RKO (cell line): ENCODE measurements around the gene FFAR3.
"Not testable (repeated sequence)": the region's sequence is repeated elsewhere in the genome, so short reads cannot be mapped to it uniquely, and the experiment has no call there.

ENCODE experiments used
- DNase-seq: peaks from one replicate; pipeline ENCODE4 v3.0.0-alpha.2; 2016; ENCODE audit warnings: low spot score

Gene FFAR3

GRCh38 chr19:35375505-35376307 lies 17.4 kb downstream of the FFAR3 start:
- no peak for DNase-seq

DNA sequence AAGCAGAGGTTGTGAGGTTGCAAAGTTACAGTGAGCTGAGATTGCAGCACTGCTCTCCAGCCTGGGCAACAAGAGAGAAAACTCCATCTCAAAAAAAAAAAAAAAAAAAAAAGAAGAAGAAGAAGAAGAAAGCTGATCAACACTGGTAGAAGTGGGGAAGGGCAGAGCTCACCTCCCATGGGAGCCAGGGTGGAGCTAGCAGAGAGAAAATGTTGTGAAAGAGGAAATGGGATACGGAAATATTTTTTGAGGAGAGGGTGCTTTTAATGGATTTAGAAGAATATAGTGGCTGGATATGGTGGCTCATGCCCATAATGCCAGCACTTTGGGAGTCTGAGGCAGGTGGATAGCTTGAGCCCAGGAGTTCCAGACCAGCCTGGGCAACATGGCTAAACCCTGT lies 19.4 kb downstream of the FFAR3 start:
- DNase-seq: no peak

GRCh38 chr19:35378356-35378755 lies 20.1 kb downstream of the FFAR3 start:
- no peak for DNase-seq

- DNase-seq: not testable (repeated sequence)
These were observed 21.3 kb downstream of the FFAR3 start for GRCh38 chr19:35379545-35379944.

DNA sequence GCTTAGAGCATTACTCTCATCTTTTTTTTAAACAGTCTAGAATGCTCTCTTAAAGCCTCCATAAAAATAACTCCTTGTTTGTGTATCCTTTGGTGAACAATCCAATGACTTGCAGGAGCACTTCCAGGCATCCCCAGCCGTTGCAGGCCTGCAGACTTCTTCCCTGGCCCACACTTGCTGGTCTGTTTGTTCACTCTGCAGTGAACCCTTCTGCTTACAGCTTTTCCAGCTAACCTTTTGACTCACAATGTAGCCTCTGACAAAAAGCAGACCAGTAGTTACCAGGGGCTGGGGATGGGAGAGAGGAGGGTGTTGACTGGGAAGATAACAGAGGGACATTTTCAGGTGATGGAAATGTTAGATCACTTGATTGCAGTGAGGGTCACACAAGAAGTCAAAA lies 21.7 kb downstream of the FFAR3 start:
- no peak for DNase-seq

DNA sequence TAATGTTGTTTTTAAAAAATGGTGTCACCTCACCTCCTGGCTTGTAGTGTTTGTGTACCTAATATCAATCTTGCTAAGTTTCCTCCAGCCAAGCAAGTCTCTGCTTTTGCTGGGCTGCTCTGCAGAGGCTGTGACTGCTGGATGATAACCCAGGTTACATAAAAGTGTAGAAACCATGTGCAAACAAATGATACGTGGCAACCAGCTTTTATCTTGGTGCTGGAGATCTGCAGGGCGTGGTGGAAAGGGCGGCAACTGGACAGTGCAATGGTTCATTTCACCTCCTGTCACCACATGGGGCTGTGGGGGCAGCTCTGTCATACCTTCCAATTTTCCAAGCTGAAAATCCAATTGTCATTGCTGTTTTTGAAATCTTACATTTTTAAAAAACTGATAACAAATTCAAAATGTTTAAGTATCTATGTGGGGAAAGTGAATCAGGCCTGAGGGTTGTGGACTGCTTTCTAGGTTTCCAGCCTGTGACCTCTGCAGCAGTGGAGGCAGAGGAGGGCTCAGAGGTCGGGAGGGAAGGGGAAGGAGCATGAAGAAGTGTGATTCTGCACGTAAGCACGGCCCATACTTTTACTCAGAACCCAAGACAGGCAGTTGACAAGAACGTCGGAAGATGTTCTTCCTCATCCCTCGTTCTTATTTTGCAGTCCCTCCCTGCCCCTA lies 22.3 kb downstream of the FFAR3 start:
- no peak for DNase-seq

DNA sequence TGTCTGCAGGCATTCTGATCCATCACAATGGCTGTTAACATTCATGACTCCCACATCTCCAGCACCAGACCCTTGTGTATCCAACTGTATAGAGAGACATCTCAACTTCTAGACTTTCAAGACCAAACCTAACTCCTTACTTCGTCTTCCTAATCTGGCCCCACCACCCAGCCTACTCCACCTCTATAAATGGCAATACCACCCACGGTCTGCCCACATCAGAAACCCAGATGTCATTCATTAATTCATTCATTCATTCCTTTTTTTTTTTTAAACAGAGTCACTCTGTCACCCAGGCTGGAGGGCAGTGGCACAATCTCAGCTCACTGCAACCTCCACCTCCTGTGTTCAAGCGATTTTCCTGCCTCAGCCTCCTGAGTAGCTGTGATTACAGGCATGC lies 23.1 kb downstream of the FFAR3 start:
- no peak for DNase-seq

DNA sequence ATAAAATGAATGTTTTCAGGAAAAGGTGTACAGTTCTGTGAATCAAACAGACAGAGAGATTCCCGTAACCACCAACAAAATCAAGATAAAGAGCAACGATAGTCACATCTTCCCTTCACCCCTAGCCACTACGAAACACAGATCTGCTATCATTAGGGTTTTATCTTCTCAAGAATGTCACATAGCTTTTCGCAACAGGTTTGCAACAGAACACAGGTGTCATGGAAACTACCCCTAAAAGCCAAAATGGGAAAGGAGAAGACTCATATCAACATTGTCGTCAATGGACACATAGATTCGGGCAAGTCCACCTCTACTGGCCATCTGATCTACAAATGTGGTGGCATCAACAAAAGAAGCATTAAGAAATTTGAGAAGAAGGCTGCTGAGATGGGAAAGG lies 23.7 kb downstream of the FFAR3 start:
- DNase-seq: no peak

DNA sequence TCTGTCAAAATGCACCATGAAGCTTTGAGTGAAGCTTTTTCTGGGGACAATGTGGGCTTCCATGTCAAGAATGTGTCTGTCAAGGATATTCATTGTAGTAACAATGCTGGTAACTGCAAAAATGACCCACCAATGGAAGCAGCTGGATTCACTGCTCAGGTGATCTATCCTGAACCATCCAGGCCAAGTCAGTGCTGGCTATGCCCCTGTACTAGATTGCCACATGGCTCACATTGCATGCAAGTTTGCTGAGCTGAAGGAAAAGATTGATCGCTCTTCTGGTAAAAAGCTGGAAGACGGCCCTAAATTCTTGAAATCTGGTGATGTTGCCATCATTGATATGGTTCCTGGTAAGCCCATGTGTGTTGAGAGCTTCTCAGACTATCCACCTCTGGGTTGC lies 25.3 kb downstream of the FFAR3 start:
- DNase-seq: no peak

DNA sequence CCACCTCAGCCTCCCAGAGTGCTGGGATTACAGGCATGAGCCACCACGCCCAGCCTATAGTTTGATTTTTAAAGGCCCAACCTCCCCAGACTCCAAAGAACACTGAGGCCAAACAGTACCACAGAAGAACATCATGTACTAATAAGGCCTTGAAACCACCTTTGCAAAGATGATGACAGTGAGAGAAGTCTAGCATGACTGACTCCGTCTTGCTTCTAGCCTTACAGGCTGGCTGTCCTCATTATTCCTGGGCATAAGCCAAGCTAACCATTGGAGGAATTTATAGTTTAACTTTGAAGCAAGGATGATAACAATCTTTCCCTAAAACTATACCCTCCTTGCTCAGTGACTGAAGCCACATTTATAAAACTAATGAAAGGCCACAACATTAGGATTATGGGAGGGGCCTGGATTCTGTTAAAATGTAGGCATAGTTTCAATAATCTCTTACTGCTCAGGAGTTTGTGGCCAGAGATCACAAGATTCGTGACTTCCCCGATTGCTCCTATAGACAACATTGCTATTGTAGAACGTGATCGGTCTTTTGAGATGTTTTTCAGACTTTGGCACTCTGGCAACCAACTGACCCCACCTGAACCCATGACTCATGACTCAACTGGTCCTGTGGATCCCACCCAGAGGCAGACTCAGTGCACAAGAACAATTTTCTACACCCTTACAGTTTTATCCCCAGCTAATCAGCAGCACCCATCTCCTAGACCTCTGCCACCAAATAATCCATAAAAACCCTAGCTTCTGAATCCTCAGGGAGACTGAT lies 30.2 kb downstream of the FFAR3 start:
- DNase-seq: no peak

DNA sequence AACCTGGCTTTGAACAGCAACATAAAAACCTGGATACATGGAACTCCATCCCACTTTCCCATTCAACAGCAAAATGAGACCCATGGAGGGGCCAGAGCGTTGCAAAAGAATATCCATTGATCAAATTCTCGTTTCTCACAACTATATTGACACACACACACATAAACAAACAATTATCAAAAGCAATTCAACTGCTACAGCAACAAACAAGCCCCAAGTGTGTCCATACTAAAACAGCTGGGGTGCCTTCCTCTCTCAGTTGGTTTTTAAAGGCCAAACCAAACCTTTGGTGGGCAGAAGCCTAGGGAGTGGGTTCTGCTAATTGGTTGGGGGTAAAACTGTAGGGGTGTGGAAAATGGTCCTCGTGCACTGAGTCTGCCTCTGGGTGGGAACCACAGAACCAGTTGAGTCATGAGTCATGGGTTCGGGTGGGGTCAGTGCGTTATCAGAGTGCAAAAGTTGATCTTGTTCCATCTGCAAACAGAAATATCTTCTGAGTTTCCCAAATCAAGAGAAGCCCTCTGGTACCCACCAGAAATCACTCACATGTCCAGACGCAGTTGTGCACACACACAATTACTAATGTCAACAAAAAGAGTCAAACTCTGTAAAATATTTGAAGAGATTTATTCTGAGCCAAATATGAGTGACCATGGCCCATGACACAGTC lies 31.1 kb downstream of the FFAR3 start:
- DNase-seq: no peak

- DNase-seq: no peak
These were observed 34.8 kb downstream of the FFAR3 start for GRCh38 chr19:35392742-35393715.

GRCh38 chr19:35395382-35396199 lies 37.3 kb downstream of the FFAR3 start:
- DNase-seq: no peak

GRCh38 chr19:35396240-35396885 lies 38.1 kb downstream of the FFAR3 start:
- DNase-seq: no peak

DNA sequence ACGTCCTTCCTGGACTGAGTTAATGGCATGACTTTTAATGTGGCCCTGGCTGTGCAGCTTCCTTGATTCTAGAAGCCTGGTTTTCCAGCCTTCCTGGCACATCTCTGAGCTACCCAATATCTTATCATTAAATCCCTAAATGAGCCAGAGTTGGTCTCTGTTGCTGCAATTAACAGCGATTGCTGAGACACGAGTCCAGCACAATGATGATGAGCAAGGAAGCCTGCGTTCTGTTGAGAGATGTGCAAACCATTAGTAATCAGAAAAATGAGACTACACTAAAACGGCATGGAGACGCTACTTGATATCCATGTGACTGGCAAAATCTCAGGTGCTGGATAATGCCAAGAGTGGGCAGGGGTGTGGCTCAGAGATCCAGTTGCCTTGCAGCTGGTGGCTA lies 38.8 kb downstream of the FFAR3 start:
- no peak for DNase-seq

DNA sequence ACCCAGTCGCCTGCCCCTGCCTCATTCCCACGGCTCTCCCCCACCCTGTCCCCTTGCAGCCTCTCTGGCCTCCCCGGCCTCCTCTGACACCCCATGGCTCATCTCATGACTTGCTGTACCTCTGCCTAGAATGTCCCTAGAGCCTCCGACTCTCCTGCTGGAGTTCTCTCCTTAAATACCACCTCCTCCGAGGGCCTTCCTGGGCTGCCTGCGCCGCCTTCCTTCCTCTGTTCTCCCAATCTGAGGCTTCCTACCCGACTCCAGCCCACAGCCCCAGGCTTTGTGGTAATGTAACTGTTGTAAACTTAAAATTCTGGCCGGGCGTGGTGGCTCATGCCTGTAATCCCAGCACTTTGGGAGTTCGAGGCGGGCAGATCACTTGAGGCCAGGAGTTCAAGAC lies 40.3 kb downstream of the FFAR3 start:
- no peak for DNase-seq

DNA sequence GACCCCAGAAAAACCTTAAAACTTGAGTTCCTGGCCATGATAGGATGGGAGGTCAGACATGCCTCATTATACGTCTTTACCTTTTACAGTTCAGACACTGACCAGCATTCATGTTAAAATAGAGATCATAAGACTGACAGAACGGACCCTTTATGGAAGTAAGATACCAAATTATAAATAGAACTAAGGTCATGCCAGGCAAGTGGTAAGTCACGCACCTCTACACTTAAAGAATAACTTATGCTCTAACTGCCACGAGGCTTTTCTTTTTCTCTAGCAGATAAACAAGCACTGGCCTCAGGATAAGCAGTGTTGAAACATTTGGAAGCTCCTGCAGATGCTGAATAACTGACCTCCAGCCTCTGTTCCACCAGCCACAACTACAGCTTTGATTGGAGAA lies 41.0 kb downstream of the FFAR3 start:
- DNase-seq: no peak

GRCh38 chr19:35399948-35400772 lies 41.9 kb downstream of the FFAR3 start:
- no peak for DNase-seq

DNA sequence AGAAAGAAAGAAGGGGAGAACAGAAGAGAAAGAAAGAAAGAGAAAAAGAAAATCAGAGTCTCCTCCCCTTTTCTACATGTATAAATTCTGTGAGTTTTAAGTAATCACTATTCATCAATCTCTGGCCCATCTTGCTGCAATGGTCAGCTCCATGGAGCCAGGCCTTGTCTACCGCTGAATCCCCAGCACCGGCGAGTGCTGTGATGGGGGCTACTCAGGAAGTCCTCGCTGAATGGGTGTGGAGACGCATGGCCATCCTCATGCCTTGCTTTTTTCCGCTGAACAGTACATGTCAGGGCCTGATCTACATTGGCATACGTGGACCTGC lies 42.5 kb downstream of the FFAR3 start:
- no peak for DNase-seq
